ACHN (cell line): ENCODE results near the gene SGCD.

Experiments used
- DNase-seq: peaks from one replicate; pipeline ENCODE4 v3.0.0-alpha.2; 2015
- in situ Hi-C: cut with HindIII; loops from 2 replicates; pipeline ENCODE4 v1.10.0; 2017; ENCODE audit warnings: low sequenced_read_pairs, low pct_ligation_motif_present, low pct_unique_long_range_greater_than_20kb

SGCD gene

DNA sequence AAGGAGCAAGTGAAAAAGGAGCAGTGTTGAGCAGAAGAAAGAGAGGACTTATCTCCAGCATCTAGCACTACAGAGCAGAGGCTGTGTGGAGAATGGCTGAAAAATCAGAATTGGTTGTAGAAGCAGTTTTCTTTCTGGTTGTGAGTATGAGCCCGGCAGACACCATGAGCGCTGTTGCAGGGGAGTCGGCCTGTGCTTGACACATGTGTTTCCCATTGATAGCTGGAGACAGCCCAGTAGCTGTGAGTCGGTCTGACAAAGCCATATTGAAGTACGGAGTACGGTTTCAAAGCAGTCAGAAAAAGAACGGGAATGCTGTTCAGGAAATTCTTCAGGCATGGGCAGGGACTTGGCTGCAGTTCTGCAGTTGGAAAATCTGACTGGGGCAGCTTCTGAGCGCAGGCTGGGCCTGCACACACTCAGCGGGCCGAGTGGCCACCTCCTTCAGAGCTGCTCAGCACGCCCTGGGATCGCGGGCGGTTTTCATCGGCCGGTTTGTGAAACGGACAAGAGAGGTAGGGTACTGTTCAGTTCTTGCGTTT, at the start of gene SGCD:
Gene SGCD (plus strand): TSS at position 447 of the 542 bp plus-strand sequence.
- in situ Hi-C loops, result no loop called here
- DNase-seq, result no peak

- DNase-seq, result no peak
- in situ Hi-C loops, result no loop called here
Measured at GRCh38 chr5:156277290-156277689, 49.7 kb upstream of the SGCD start.

DNA sequence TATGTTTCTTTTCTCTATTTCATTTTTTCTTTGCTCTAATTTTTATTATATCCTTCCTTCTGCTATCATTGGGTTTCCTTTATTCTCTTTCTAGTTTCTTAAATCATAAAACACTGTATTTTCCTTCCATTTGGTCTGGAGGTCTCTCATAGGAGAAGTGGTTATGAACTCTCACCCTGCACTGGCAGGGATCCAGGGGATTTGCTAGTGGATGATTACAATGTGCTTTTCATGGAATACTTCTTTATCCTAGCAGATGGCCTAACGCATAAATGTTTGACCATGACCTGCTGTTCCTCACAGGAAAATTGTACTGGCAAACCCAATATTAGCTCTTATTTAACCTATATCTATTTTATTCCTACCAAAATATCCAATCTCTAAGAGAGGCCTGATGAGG, 31.5 kb upstream of the SGCD start:
- no peak for DNase-seq
- in situ Hi-C loops, result no loop called here

GRCh38 chr5:156310115-156310514, 16.8 kb upstream of the SGCD start:
- no peak for DNase-seq
- in situ Hi-C loops, result no loop called here

DNA sequence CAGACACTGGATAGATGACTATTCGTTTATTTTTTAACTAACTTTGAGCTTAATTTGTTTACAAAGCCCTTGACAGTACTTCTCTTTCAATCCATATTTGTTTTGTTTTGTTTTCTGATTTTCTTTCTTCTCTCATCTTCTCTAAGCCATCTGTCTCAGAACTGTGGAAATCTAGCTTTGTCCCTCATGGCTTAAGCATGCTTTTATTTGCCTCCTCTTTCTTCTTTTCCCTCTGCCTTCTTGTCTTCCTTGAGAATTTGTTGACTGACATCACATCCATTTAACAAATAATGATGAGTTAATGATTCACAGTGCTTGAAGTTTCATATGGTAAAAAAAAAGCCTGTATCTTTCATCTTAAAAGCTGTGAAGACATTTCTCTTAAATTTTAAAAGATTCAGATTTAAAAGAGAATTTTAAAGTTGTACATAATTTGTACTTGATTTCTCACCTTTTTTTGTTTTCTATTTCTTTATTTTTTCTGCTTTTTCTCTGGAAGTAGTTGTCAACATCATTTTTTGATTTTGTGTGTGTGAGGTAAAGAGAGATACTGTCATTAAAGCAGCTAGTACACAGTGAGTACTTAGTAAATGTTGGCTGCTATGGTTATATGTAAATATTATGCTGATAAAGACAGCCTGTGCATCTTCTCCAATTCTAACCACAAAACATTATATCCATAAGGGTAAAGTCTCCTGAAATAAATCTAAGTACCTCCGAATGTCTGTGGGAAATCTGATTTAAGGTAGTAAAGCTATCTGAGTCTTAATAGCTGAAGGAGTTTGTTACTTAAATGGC, 13.9 kb upstream of the SGCD start:
- DNase-seq, result no peak
- in situ Hi-C loops, result no loop called here

- in situ Hi-C loops, result no loop called here
- no peak for DNase-seq
Measured at GRCh38 chr5:156314416-156314815, 12.5 kb upstream of the SGCD start.

DNA sequence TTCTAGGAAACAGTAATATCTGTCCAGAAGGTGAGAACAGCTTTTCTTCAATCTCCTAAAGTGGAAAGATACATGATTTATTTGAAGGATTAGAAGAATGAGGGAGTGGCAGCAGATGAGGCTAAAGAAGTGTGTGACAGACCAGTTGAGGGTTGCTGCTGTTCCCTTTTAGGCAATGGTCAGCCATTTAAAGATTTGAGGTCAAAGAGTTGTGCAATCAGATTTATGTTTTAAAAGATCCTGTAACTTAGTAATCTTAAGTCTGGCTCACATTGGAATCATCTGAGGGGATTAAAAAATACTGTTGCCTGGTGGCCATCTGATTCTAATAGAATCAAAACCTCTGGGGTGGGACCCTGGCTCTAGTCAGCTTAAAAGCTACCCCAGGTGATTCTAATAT, 4.3 kb upstream of the SGCD start:
- no peak for DNase-seq
- in situ Hi-C loops, result no loop called here

- DNase-seq, result no peak
- in situ Hi-C loops, result no loop called here
Measured at GRCh38 chr5:156327296-156327695, 332 bp downstream of the SGCD start.

GRCh38 chr5:156328161-156328560, 1.2 kb downstream of the SGCD start:
- in situ Hi-C loops, result no loop called here
- DNase-seq, result no peak

DNA sequence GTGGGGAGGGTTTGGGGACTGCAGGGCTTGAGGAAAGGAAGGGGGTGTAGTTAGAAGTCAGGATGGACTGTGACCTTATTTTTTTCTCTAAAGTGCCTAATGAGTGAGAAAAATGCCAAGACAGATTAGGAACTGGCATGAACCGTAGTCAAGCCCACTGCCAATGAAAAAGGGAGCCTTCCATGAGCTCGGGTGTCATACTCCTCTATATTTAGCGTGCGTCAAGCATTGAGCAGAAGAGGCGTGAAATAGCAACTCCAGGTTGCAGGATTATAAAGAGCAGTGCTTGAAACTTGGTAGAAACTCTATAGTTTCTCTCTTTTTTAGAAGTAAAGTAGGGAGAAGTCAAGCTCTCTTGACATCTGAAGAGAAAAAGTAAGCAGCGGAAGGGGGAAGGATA, 1.8 kb downstream of the SGCD start:
- DNase-seq, result no peak
- in situ Hi-C loops, result no loop called here

- in situ Hi-C loops, result no loop called here
- no peak for DNase-seq
Measured at GRCh38 chr5:156329171-156329611, 2.2 kb downstream of the SGCD start.

DNA sequence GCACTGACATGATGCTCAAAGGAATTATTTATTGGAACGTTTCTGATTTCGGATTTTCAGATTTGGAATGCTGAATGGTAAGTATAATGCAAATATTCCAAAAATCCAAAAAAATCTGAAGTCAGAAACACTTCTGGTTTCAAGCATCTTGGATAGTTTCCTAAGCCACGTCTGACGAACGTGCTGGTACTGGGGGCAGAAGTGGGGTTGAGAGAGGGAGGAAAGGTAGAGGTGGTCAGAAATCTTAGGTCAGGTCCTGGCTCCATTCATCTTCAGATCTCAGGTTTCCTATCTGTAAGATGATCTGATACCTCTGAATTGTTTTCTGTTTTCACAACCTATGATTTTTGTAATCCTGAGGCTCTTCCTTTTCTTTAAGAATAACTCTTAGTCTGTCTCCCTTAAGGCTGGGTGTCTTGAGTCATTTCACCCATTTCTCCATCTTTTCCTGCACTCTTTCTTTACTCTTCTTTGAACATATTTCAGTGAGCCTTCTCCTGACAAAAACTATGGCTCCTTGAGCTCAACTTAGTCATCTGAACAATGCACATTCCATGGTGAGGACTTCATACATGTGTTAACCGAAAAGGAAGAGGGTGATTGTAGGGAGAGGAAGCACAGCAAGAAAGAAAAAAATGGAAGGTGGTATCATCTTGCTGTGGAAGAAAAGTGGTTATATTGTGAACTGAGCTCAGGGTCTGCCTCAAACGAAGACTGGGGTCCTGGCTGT, 3.3 kb downstream of the SGCD start:
- no peak for DNase-seq
- in situ Hi-C loops, result no loop called here

DNA sequence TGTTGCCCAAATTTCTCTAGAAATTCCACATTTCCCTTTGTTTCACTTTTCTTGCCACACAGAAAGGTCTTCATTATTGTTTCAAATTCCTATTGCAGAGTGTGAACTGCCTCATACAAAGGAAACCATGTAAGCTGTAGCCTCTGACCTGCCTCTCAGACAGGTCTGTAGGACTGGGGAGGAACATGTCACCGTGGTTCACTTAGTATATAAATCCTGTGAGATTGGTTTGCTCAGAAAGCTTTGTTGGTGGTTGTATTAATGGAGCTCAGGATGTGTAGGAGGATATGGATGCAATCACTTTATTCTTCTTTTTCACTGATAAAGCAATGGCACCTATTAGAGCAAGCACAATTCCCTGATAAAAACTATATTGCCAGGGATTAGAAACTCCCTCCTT, 4.2 kb downstream of the SGCD start:
- DNase-seq, result no peak
- in situ Hi-C loops, result no loop called here

DNA sequence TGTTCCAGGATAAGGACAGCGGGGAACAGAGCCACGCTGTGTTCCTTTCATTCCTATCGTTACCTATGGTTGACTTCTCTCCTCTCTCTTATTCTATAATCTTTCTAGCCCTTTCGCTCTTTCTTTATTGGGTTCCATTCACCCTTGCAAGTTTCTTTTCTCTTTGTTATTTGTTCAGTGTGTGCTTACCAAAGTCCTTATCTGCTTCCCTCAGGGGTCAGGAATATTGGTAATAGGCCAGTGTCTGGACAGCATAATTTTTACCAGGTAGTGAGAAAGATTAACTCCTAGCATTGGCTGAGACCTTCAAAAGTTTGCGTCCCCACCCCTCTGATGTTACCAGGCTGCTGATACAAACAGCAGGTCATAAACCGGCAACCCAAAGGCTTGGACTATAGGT, 4.9 kb downstream of the SGCD start:
- in situ Hi-C loops, result no loop called here
- no peak for DNase-seq

DNA sequence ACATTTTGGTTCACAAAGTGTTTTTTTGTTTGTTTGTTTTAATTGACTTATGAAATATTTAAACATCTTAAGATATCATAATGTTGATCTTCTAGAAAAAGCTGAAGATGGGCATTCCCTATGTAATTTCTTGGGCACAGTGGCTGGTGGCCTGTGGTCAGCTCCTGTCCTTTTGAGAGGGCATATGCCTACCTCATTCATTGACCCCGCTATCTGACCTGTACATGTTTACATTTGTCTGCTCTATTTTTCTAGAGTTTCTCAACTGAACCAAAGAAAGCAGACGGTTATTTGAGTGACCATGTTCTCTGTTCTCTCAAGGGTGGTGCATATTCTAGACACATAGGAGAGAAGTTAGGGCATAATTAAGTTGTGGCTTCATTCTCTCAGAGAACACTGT, 5.3 kb downstream of the SGCD start:
- in situ Hi-C loops, result no loop called here
- no peak for DNase-seq

- in situ Hi-C loops, result no loop called here
Measured at GRCh38 chr5:156339139-156339841, 12.3 kb downstream of the SGCD start.

DNA sequence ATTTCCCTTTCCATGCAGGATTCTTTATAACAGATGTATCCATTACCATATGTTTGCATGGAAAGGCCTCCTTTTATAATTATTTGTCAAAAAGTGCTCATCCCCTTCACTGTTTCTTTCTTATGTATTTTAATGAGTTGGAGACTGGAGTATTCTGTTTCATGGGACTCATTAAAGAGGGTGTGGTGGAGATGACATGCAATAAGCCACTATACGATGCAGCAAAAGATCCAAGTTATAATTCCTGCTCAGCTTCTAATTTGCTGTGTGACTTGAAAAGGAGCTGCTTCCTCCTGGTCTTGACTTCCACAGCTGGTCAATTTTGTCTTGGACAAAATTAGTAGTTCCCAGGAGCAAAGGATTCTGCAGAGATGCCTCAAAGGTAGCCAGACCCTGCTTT, 13.9 kb downstream of the SGCD start:
- in situ Hi-C loops, result no loop called here
- DNase-seq, result no peak

More at GRCh38 chr5:156339139-156339841, 12.3 kb downstream of the SGCD start:
- DNase-seq, result no peak

- in situ Hi-C loops, result no loop called here
- no peak for DNase-seq
Measured at GRCh38 chr5:156350256-156350655, 23.3 kb downstream of the SGCD start.

- in situ Hi-C loops, result no loop called here
- DNase-seq, result no peak
Measured at GRCh38 chr5:156351423-156351822, 24.5 kb downstream of the SGCD start.
